HEK293 (cell line): ENCODE results near the gene SLIT1.

ENCODE experiments used
- CTCF ChIA-PET: fragments of 350-600 bp; formaldehyde crosslinking; extraction: SDS; loops from one replicate; lab custom pipeline; 2021; ENCODE audit warnings: antibody characterized with exemption; lab: Yijun Ruan, JAX
- POLR2A ChIA-PET: fragments of 300-600 bp; formaldehyde crosslinking; extraction: SDS; loops from one replicate; lab custom pipeline; 2020; ENCODE audit warnings: antibody characterized with exemption, inconsistent platforms; lab: Yijun Ruan, JAX
- H3K27ac ChIP-seq: fragments of 200-500 bp; sonication (Bioruptor generic); 2 replicates; pipeline ENCODE4 v1.5.1; 2014; ENCODE audit warnings: low read depth, low read length, control low read depth, inconsistent platforms; ENCODE audit errors: extremely low read depth
- H3K36me3 ChIP-seq, 2 experiments: fragments of 200-500 bp in 1 of 2; sonication (Bioruptor generic) in 1 of 2; 1 replicate in 1 of 2; 2 replicates in 1 of 2; pipeline ENCODE4 v1.5.1; 2014 to 2017; ENCODE audit warnings: inconsistent platforms in 2 of 2, low read length in 2 of 2; ENCODE audit not compliant: control insufficient read depth in 2 of 2, insufficient read depth in 1 of 2
- H3K4me1 ChIP-seq: fragments of 200-500 bp; sonication (Bioruptor generic); 2 replicates; pipeline ENCODE4 v1.5.1; 2014; ENCODE audit warnings: mild to moderate bottlenecking, low read length, inconsistent platforms; ENCODE audit not compliant: control insufficient read depth, insufficient read depth
- H3K4me3 ChIP-seq: 2 replicates; pipeline ENCODE4 v1.5.1; 2011; ENCODE audit warnings: low read depth, mild to moderate bottlenecking, control low read depth, low read length, moderate library complexity
- H3K9me3 ChIP-seq: fragments of 200-500 bp; sonication (Bioruptor generic); 2 replicates; pipeline ENCODE4 v1.5.1; 2014; ENCODE audit warnings: low read depth, low read length, inconsistent platforms; ENCODE audit not compliant: control insufficient read depth, insufficient read depth
- INSM2 ChIP-seq: fragments of 450-650 bp; formaldehyde crosslinking; IDR thresholded peaks from 2 replicates; pipeline ENCODE4 v1.5.1; 2016; ENCODE audit warnings: missing biosample characterization, missing genetic modification characterization
- KLF1 ChIP-seq: fragments of 450-650 bp; formaldehyde crosslinking; IDR thresholded peaks from 2 replicates; pipeline ENCODE4 v1.5.1; 2016; ENCODE audit warnings: missing biosample characterization, missing genetic modification characterization
- KLF8 ChIP-seq: fragments of 450-650 bp; formaldehyde crosslinking; IDR thresholded peaks from 2 replicates; pipeline ENCODE4 v1.5.1; 2016; ENCODE audit warnings: missing biosample characterization, missing genetic modification characterization
- KLF9 ChIP-seq: fragments of 450-650 bp; formaldehyde crosslinking; IDR thresholded peaks from 2 replicates; pipeline ENCODE4 v1.5.1; 2016; ENCODE audit warnings: missing biosample characterization, missing genetic modification characterization, low read depth
- PRDM2 ChIP-seq: fragments of 450-650 bp; formaldehyde crosslinking; IDR thresholded peaks from 2 replicates; pipeline ENCODE4 v1.5.1; 2016; ENCODE audit warnings: missing biosample characterization, missing genetic modification characterization, borderline replicate concordance
- TCF7L2 ChIP-seq: IDR thresholded peaks from 2 replicates; pipeline ENCODE4 v1.6.1; 2011; ENCODE audit warnings: low read depth, mild to moderate bottlenecking, inconsistent platforms, low read length, moderate library complexity, borderline replicate concordance
- ZBTB21 ChIP-seq: fragments of 450-650 bp; formaldehyde crosslinking; IDR thresholded peaks from 2 replicates; pipeline ENCODE4 v1.5.1; 2017; ENCODE audit warnings: missing biosample characterization, missing genetic modification characterization
- ZFP3 ChIP-seq: fragments of 450-650 bp; formaldehyde crosslinking; IDR thresholded peaks from 2 replicates; pipeline ENCODE4 v1.5.1; 2016; ENCODE audit warnings: low read depth, missing biosample characterization, missing genetic modification characterization
- ZNF10 ChIP-seq: fragments of 450-650 bp; formaldehyde crosslinking; IDR thresholded peaks from 2 replicates; pipeline ENCODE4 v1.5.1; 2017; ENCODE audit warnings: missing biosample characterization, missing genetic modification characterization
- ZNF133 ChIP-seq: fragments of 450-650 bp; formaldehyde crosslinking; IDR thresholded peaks from 2 replicates; pipeline ENCODE4 v1.5.1; 2016; ENCODE audit warnings: missing biosample characterization, missing genetic modification characterization
- ZNF155 ChIP-seq: fragments of 450-650 bp; formaldehyde crosslinking; IDR thresholded peaks from 2 replicates; pipeline ENCODE4 v1.5.1; 2016; ENCODE audit warnings: missing biosample characterization, missing genetic modification characterization
- ZNF2 ChIP-seq: fragments of 450-650 bp; formaldehyde crosslinking; IDR thresholded peaks from 2 replicates; pipeline ENCODE4 v1.5.1; 2016; ENCODE audit warnings: missing biosample characterization, missing genetic modification characterization
- ZNF223 ChIP-seq: fragments of 450-650 bp; formaldehyde crosslinking; IDR thresholded peaks from 2 replicates; pipeline ENCODE4 v1.5.1; 2016; ENCODE audit warnings: missing biosample characterization, missing genetic modification characterization
- ZNF24 ChIP-seq: fragments of 450-650 bp; formaldehyde crosslinking; IDR thresholded peaks from 2 replicates; pipeline ENCODE4 v1.5.1; 2016; ENCODE audit warnings: missing biosample characterization, missing genetic modification characterization
- ZNF335 ChIP-seq: fragments of 450-650 bp; formaldehyde crosslinking; conservative IDR thresholded peaks from 2 replicates; pipeline ENCODE4 v1.5.1; 2016; ENCODE audit warnings: missing biosample characterization, missing genetic modification characterization
- ZNF449 ChIP-seq: fragments of 450-650 bp; formaldehyde crosslinking; IDR thresholded peaks from 2 replicates; pipeline ENCODE4 v1.5.1; 2017; ENCODE audit warnings: missing biosample characterization, mild to moderate bottlenecking, missing genetic modification characterization, moderate library complexity
- ZNF777 ChIP-seq: fragments of 450-650 bp; formaldehyde crosslinking; IDR thresholded peaks from 2 replicates; pipeline ENCODE4 v1.5.1; 2017; ENCODE audit warnings: missing biosample characterization, missing genetic modification characterization, borderline replicate concordance
- ZSCAN30 ChIP-seq: fragments of 450-650 bp; IDR thresholded peaks from 2 replicates; pipeline ENCODE4 v1.5.1; 2018; ENCODE audit warnings: missing biosample characterization, mild to moderate bottlenecking, missing genetic modification characterization, moderate library complexity
- TF ChIP-seq, protein P1 (sequence below): fragments of 450-650 bp; formaldehyde crosslinking; IDR thresholded peaks from 2 replicates; pipeline ENCODE4 v1.5.1; 2016; ENCODE audit warnings: missing biosample characterization, missing genetic modification characterization

SLIT1 gene

DNA sequence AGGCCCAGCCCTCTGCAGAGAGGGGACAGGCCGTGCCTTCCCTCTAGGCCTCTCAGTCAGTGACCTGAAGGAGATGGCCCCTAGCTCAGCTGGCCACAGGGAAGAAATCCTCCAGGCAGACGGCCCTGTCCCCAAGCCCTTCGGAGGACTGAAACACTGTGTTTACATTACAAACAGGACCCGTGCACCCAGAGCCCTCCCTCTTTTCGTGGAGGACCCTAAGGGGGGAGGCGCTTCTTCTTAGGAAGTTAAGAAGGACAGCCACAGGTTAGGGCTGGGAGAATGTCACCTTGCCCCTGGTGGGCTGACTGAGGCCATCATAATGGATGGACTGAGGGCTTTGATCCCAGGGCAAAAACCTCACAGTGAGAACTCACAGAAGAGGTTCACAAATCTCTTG, 154.9 kb downstream of the SLIT1 start (continued):
- TF ChIP-seq PRDM2 (tag by site-specific recombination) (no peak), KLF8 (tag by site-specific recombination) (no peak)

DNA sequence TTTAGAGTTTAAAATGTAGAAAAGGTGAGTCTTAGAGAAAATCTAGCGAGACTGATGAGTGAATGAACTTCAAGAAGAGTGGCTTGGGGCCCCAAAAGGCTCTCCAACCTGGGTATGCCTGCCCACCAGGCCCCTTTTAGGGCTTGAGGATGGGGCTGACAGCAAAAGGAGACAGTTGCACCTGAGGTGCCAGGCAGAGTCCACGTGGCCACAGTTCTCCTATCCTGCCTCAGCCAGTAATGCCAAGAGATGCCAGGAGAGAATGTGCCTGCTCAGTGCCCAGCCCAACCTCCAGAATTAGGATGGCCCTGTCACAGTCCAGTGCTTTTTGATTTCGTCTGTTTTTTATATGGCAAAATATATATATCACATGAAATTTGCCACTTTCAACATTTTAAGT, 156.5 kb downstream of the SLIT1 start:
- H3K36me3 ChIP-seq = no peaks in the 10 kb centered on the region
- POLR2A ChIA-PET = no interaction called here
- H3K27ac ChIP-seq = no peak overlapping the region
- CTCF ChIA-PET = interaction anchor here (6.5 kb wide), 1 partner anchor 8 kb away, joined by 73 read pairs; no protein-coding TSS in a partner anchor
- no peaks in the 10 kb centered on the region for H3K9me3 ChIP-seq
- no peak overlapping the region for H3K4me3 ChIP-seq
- H3K4me1 ChIP-seq = peaks cover 8% of the 10 kb centered on the region; the same call in 1 of the 2 replicates
- TF ChIP-seq ZNF335 (tag by site-specific recombination) = no peak
- no peak for TF ChIP-seq KLF1
- TF ChIP-seq ZNF449 = no peak
- TF ChIP-seq ZNF10 (tag by site-specific recombination) = no peak
- TF ChIP-seq, protein P1, sequence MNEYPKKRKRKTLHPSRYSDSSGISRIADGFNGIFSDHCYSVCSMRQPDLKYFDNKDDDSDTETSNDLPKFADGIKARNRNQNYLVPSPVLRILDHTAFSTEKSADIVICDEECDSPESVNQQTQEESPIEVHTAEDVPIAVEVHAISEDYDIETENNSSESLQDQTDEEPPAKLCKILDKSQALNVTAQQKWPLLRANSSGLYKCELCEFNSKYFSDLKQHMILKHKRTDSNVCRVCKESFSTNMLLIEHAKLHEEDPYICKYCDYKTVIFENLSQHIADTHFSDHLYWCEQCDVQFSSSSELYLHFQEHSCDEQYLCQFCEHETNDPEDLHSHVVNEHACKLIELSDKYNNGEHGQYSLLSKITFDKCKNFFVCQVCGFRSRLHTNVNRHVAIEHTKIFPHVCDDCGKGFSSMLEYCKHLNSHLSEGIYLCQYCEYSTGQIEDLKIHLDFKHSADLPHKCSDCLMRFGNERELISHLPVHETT (tag by site-specific recombination) = no peak
- TF ChIP-seq KLF9 = no peak
- no peak for TF ChIP-seq ZNF155 (tag by site-specific recombination)
- TF ChIP-seq ZSCAN30 (tag by site-specific recombination) = no peak
- TF ChIP-seq ZBTB21 (tag by site-specific recombination) = no peak
- TF ChIP-seq INSM2 (tag by site-specific recombination) = no peak
- no peak for TF ChIP-seq ZNF223
- no peak for TF ChIP-seq ZNF777 (tag by site-specific recombination)
- no peak for TF ChIP-seq ZNF133 (tag by site-specific recombination)
- TF ChIP-seq ZNF2 (tag by site-specific recombination) = no peak
- no peak for TF ChIP-seq ZNF24 (tag by site-specific recombination)
- no peak for TF ChIP-seq TCF7L2
- TF ChIP-seq ZFP3 (tag by site-specific recombination) = no peak
